WTC11 (cell line): Measurements from ENCODE around the gene UGT1A10.

Experiments used
- CREM ChIP-seq: sonication (generic); formaldehyde crosslinking; IDR thresholded peaks from 2 replicates; pipeline ENCODE4 v1.8.1; 2022; ENCODE audit warnings: mild to moderate bottlenecking, missing genetic modification reagents, moderate library complexity
- CTCF ChIP-seq: fragments of 200-600 bp; IDR thresholded peaks from 2 replicates; pipeline ENCODE4 v1.8.0; 2022; ENCODE audit warnings: antibody characterized with exemption
- HMGXB4 ChIP-seq: sonication (generic); formaldehyde crosslinking; IDR thresholded peaks from 2 replicates; pipeline ENCODE4 v1.8.1; 2023; ENCODE audit warnings: mild to moderate bottlenecking, moderate library complexity, missing genetic modification reagents
- NR2C2 ChIP-seq: sonication (generic); formaldehyde crosslinking; IDR thresholded peaks from 2 replicates; pipeline ENCODE4 v1.8.0; 2022; ENCODE audit warnings: mild to moderate bottlenecking, missing genetic modification reagents
- NR3C1 ChIP-seq: sonication (generic); formaldehyde crosslinking; conservative IDR thresholded peaks from 2 replicates; pipeline ENCODE4 v1.8.1; 2023; ENCODE audit warnings: low read depth, mild to moderate bottlenecking, missing genetic modification reagents
- ZNF232 ChIP-seq: sonication (generic); formaldehyde crosslinking; IDR thresholded peaks from 2 replicates; pipeline ENCODE4 v1.8.0; 2022; ENCODE audit warnings: mild to moderate bottlenecking, missing genetic modification reagents
- ZNF425 ChIP-seq: fragments of 250-450 bp; sonication (Bioruptor Pico); conservative IDR thresholded peaks from 2 replicates; pipeline ENCODE4 v1.9.0; 2021; ENCODE audit warnings: mild to moderate bottlenecking

GRCh38 chr2:233769260-233769659, 133.0 kb downstream of the UGT1A10 start:
- TF ChIP-seq CTCF (no peak), CREM (no peak), NR3C1 (no peak), NR2C2 (CRISPR knock-in tag) (no peak), ZNF232 (CRISPR knock-in tag) (no peak), HMGXB4 (CRISPR knock-in tag) (no peak), ZNF425 (CRISPR knock-in tag) (no peak)
